A549 (cell line): ENCODE results near the gene NHSL2.

Source experiments
- CEBPB ChIP-seq, 2 experiments: fragments of >200 bp in 1 of 2; sonication (Bioruptor Twin) in 1 of 2; formaldehyde crosslinking in 1 of 2; IDR thresholded peaks; 2 replicates each; pipeline ENCODE4 v1.6.1; 2012 to 2016
- CTCF ChIP-seq: fragments of >200 bp; sonication (Bioruptor Twin); formaldehyde crosslinking; IDR thresholded peaks from 3 replicates; pipeline ENCODE4 v1.5.1; 2016
- EP300 ChIP-seq, 2 experiments: fragments of >200 bp; sonication (Bioruptor Twin); formaldehyde crosslinking; IDR thresholded peaks; 2 replicates in 1 of 2; 3 replicates in 1 of 2; pipeline ENCODE4 v1.6.1; 2016 to 2017
- GATA3 ChIP-seq: IDR thresholded peaks from 2 replicates; pipeline ENCODE4 v1.6.1; 2012; ENCODE audit warnings: borderline replicate concordance
- HOXB5 ChIP-seq: fragments of 250-450 bp; sonication (Bioruptor Pico); IDR thresholded peaks from 2 replicates; pipeline ENCODE4 v1.5.0; 2020; ENCODE audit warnings: mild to moderate bottlenecking, moderate library complexity
- JUN ChIP-seq, 2 experiments: fragments of >200 bp; sonication (Bioruptor Twin); formaldehyde crosslinking; IDR thresholded peaks; 2 replicates in 1 of 2; 3 replicates in 1 of 2; pipeline ENCODE4 v1.6.1; 2016 to 2017
- KDM5A ChIP-seq: fragments of 200-600 bp; sonication (generic); IDR thresholded peaks from 2 replicates; pipeline ENCODE4 v1.6.1; 2016; ENCODE audit warnings: antibody characterized with exemption, mild to moderate bottlenecking
- NPAS2 ChIP-seq: fragments of 250-450 bp; sonication (Bioruptor Pico); IDR thresholded peaks from 2 replicates; pipeline ENCODE4 v1.8.0; 2022; ENCODE audit warnings: mild to moderate bottlenecking, moderate library complexity, borderline replicate concordance
- POLR2A ChIP-seq: IDR thresholded peaks from 2 replicates; pipeline ENCODE4 v1.6.1; 2012; ENCODE audit warnings: mild to moderate bottlenecking, low read length
- REST ChIP-seq: fragments of 200-600 bp; sonication (generic); IDR thresholded peaks from 2 replicates; pipeline ENCODE4 v1.6.1; 2016; ENCODE audit warnings: antibody characterized with exemption, mild to moderate bottlenecking, moderate library complexity
- TF ChIP-seq, protein P1 (sequence below): IDR thresholded peaks from 2 replicates; pipeline ENCODE4 v1.6.1; 2012; ENCODE audit warnings: low read depth, borderline replicate concordance
- TF ChIP-seq, protein P2 (sequence below): IDR thresholded peaks from 2 replicates; pipeline ENCODE4 v1.6.1; 2012

DNA sequence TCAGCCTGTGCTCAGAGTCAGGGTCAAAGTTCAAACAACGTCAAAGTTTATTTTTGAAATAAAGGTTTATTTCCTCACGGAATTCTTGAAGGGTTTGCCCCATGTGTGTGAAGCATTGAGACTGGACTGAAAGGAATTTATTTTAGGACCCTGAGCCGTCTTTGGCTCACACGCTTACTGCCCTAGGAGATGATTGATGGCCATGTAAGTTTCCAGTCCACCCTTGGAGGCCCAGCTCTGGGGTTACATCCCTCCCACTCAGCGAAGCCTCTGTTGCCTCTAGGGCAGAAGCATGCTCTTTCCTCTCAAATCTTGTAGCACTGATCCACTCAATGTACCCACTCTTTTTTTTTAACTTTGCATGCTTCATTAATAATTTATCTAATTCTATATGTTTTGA lies 4.5 kb upstream of the NHSL2 start:
- TF ChIP-seq CTCF (no peak), JUN (IDR thresholded peaks at IDR 0.05) (no peak), REST (no peak), POLR2A (no peak), GATA3 (no peak), NPAS2 (CRISPR knock-in tag) (no peak), HOXB5 (CRISPR knock-in tag) (no peak), CEBPB (IDR thresholded peaks at IDR 0.05) (no peak), EP300 (IDR thresholded peaks at IDR 0.05) (no peak), KDM5A (no peak)
- TF ChIP-seq, protein P1, sequence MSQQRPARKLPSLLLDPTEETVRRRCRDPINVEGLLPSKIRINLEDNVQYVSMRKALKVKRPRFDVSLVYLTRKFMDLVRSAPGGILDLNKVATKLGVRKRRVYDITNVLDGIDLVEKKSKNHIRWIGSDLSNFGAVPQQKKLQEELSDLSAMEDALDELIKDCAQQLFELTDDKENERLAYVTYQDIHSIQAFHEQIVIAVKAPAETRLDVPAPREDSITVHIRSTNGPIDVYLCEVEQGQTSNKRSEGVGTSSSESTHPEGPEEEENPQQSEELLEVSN, result no peak
- TF ChIP-seq, protein P2, sequence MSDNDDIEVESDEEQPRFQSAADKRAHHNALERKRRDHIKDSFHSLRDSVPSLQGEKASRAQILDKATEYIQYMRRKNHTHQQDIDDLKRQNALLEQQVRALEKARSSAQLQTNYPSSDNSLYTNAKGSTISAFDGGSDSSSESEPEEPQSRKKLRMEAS, result no peak
